ENCODE data around the gene GIT1. TPM values are rescaled to one million over a fixed set of nuclear protein-coding genes. Genes with fewer than 3 reads are reported as not detected.

Gene GIT1
- total RNA-seq, 1 donor from 2014 or later = 33.0 TPM

DNA sequence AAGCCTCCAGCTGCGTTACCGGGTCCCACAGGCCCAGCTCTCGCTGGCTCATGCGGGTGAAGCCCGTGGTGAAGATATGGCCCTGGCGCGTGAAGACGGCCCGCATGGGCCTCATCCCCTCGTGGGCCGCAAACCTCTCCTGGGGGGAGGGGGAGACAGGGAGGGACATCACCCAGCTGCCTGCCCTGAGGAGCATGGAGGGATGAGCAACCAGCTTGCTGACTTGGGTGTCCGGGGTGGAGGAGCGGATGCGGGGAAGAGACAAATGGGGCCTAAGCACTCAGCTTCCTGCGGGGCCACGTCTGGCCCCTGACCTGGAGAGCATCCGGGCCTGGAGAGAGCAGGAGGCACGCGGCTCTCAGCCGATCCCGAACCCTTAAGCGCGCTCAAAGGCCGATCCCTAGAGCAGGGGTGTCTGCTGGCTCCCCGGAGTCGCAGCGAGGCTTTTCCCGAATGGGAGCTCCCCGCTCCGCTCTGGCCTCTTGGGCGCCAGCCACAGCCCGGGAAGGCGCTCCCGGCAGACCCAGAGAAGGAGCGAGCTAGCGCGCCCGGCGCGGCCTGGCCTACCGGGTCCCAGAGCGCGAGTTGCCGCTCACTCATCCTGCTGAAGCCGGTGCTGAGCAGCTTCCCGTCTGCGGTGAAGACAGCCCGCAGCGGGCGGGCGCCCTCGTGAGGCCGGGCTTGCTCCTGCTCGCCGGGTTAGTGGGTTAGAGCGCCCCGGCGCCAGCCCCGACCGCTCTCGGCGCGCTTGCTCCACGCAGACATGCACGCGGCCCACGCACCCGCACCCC is 28.2 kb upstream of the GIT1 start:
- DNase-seq (ENCODE audit: missing footprints) = peak; percentile 94

DNA sequence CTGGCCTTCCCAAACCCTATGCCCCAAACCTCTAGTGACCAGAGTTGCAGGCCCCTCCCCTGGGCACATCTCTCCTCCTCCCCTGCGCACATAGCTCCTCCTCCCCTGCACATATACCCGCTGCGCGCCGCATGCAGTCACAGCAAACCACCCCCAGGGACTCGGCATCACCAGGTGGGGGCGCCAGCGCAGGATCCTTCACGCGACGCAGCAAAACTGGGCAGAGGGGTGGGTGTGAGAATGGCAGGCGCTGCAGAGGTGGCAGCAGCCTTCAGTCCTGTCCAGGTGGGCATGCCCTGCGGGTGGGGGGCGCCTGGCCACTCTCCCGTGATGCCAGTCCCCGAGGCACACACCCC is 27.7 kb upstream of the GIT1 start:
- intact Hi-C loops (cut with DNase I) = loop anchor here (5.0 to 10.0 kb wide), 2 partner anchors 35 to 318 kb away; partner anchors contain the start of gene SSH2
- DNase-seq (ENCODE audit: missing footprints) (peak; percentile 89), ATAC-seq (no peak)

More for the DNA sequence above, 28.2 kb upstream of the GIT1 start:
- ATAC-seq = no peak
- intact Hi-C loops (cut with DNase I) = loop anchor here (5.0 to 10.0 kb wide), 2 partner anchors 35 to 317 kb away; partner anchors contain the start of gene SSH2

DNA sequence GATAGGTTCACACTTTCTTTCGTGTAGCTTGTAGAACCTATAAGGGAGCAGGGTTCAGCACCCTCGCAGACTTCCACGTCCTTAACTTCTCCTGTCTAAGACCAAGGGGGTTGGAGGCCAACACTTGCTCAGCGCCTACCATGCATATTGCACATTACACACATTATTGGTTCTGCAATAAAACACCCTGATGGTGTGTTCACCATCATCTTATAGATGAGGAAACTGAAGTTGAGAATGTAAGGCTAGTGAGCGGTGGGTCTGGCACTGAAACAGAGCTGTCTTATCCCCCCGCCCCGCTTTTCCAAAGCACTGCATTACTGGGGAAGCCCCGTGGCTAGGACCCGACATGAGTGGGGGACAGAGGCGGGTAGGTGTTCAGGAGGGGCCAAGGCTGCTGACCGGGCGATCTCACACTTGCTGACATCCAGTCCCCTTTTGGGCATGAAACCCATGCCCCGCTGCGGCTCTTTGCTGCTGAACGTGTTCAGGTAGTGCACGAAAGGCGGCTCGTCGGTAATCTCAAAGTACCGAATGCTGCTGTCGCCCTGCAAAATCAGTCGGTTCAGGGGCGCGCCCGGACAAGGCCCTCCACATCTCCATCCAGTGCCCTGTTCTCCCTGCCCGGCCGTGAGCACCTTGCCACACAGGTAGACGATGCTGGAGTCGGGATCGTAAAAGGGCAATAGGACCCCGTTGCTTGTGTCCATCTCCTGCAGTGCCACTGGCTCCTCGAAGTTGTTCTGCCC is 27.0 kb upstream of the GIT1 start:
- no peak for ATAC-seq
- DNase-seq (ENCODE audit: missing footprints) = no peak
- intact Hi-C loops (cut with DNase I) = loop anchor here (5.0 to 10.0 kb wide), 2 partner anchors 34 to 318 kb away; partner anchors contain the start of gene SSH2

DNA sequence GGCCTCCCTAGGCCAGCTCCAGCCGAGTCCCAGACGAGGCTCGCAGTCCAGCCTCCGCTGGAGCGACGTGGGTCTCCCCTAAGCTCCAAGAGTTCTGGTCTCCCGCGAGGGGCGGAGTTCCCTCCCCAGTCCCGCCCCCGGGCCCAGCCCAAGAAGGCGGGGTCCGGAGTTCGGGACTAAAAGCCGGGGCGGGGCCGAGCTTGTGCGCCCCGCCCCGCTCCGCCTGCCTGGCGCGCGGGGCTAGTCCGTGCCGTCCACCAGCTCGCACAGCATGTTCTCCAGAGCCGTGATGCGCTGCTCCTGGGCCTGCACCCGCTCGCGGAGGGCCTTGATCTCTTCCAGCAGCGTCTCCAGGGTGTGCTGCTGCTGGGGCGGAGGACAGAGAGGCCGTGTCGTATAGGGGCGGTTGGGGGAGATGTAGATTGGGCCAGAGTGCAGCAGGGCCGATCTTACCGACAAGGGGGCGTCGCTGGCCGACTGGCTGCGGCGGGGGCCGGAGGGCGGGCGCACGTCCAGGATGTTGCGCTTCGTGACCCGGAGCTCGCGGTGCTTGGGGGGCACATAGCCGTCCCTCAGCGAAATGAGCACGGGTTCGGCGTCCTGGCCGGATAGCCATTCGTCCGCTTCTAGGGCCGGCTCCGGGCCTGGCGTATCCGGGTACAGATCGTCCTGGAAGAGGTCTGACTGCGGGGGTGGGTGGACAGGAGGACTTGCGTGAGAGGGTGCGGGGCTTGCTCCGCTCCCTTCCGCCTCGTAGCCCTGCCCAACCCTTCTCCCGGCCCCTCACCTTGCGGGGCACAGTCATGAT is 26.2 kb upstream of the GIT1 start:
- intact Hi-C loops (cut with DNase I) = loop anchor here (5.0 to 10.0 kb wide), 2 partner anchors 33 to 319 kb away; partner anchors contain the start of gene SSH2
- ATAC-seq (peak; percentile 73), DNase-seq (ENCODE audit: missing footprints) (peak; percentile 93)

DNA sequence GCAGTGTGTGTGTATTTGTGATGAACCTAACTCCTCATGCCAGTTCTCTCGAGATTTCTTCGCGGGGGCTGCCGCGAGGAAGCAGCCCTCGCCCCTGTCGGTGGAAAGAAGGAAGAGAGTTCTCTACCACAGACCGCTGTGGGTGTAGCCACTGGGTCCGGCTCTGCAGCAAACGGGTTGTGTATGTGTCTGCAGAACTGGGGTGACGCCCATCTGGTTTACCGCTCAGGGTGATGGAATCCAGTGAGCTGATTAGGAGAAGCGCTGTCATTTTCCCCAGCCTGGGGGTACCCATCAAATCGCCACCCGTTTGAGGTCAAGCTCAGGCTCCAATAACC is 25.6 kb upstream of the GIT1 start:
- intact Hi-C loops (cut with DNase I) = loop anchor here (5.0 to 10.0 kb wide), 2 partner anchors 33 to 320 kb away; partner anchors contain the start of gene SSH2
- DNase-seq (ENCODE audit: missing footprints) (no peak), ATAC-seq (no peak)

DNA sequence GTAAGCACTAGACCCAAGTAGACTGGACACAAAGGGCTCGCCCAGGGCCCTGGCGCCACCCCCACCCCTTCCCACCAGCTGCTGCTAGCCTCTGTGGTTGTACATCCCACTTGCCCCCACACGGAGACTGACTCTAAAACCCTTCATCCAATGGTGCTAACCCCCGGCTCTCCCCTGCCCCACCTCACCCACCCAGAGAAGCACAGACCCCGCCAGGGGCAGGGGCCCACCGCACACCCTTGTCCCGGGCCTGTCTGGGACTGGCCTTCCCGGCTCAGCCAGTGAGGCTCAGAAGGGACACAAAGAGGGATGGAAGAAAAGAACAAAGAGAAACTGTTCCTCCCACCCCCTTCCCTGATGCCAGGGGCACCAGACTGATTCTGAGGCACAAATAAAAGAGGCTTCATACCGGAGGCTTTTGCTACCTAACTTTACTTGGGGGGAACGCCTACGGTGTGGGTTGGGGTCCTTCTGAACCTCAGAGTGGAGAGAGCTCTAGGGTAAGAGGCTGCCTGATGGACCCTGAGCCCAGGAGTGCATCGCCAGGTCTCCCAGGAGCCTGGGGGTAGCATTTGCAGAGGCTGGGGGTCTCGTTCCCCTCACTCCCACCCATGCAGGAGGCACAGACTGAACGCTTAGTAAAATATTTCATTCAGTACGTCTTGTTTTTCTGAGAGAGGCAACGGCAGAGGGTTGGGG is 25.1 kb upstream of the GIT1 start:
- no peak for DNase-seq (ENCODE audit: missing footprints)
- no peak for ATAC-seq
- intact Hi-C loops (cut with DNase I) = loop anchor here (5.0 to 10.0 kb wide), 2 partner anchors 32 to 320 kb away; partner anchors contain the start of gene SSH2

DNA sequence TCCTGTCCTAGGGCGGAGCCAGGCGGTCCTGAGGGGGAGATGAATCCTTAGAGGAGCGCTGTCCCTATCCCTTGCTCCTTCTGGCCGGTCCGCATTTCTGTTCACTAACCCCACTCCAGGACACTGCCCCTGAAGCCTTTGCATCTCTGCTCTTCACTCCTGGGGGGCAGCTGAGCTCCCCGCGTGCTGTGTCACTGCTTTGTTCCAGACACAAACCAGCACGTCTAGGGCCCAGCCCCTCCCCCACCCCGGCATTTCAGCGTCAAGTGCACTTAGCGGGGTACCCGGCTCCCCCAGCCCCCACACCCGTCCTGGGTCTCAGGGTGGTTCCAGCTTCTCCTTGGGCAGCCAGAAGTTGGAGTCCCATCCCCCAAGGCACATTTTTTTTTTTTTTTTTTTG is 24.4 kb upstream of the GIT1 start:
- intact Hi-C loops (cut with DNase I) = loop anchor here (2.0 to 10.0 kb wide), 2 partner anchors 23 to 321 kb away; partner anchors contain the start of gene SSH2
- DNase-seq (ENCODE audit: missing footprints) (no peak), ATAC-seq (no peak)

DNA sequence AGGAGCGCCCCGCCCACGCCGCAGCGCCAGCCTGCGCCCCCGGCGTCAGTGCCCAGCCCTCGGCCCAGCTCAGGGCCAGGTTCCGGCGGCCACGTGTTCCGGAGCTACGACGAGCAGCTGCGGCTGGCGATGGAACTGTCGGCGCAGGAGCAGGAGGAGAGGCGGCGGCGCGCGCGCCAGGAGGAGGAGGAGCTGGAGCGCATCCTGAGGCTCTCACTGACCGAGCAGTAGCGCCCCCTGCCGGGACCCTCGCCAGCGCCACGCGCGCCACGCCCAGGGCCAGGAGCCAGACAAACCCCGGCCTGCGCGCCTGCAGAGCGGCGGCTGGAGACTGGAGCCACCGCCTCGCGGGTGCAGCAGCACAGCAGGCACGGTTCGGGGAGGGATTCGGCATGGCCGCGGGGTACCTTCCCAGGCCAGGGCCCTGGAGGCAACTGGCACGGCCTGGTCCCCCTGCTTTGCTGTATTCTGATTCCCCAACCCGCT is 23.9 kb upstream of the GIT1 start:
- DNase-seq (ENCODE audit: missing footprints) (peak; percentile 97), ATAC-seq (peak; percentile 72)
- intact Hi-C loops (cut with DNase I) = loop anchor here (2.0 to 10.0 kb wide), 2 partner anchors 23 to 321 kb away; partner anchors contain the start of gene SSH2

DNA sequence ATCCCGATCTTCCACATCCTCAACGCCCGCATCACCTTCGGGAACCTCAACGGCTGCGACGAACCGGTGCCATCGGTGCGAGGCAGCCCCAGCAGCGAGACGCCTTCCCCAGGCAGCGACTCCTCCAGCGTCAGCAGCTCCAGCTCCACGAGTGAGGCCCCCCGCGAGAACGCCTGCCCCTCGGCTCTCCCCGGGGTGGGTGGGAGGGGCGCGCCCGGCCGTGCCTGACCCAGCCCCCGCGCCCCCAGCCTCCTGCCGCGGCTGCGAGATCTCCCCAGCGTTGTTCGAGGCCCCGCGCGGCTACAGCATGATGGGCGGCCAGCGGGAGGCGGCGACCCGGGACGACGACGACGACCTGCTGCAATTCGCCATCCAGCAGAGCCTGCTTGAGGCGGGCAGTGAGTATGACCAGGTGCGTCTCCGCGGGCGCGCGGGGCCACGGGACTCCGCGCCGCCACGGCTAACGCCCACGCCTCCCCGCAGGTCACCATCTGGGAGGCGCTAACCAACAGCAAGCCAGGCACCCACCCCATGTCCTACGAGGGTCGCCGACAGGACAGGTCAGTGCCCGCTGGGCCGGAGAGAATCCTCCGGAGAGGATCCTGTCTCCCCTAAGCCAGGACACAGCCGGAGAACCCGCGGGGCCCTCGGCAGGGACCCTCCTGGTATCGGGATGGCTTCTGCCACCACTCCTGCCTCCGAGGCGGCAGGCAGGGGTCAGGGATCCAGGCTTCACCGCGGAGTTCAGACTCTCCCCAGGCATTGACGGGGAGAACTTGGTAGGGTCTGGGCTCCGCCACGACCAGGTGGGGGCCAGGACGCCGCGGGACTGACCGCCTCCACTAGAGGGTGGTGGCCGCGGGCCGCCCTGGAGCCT is 23.2 kb upstream of the GIT1 start:
- ATAC-seq (no peak), DNase-seq (ENCODE audit: missing footprints) (no peak)
- intact Hi-C loops (cut with DNase I) = loop anchor here (2.0 to 10.0 kb wide), 2 partner anchors 22 to 322 kb away; partner anchors contain the start of gene SSH2

DNA sequence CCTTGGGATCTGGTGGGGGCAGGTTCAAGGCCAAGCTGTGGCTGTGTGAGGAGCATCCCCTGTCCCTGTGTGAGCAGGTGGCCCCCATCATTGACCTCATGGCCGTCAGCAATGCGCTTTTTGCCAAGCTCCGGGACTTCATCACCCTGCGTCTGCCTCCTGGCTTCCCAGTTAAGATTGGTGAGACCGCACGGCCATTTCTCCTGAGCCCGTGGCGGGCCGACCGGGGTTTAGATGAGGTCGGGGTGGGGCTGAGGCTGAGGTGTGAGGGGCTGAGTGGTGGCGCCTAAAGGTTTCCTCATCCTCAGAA is 22.6 kb upstream of the GIT1 start:
- ATAC-seq (no peak), DNase-seq (ENCODE audit: missing footprints) (peak; percentile 63)
- intact Hi-C loops (cut with DNase I) = loop anchor here (2.0 to 10.0 kb wide), 2 partner anchors 21 to 323 kb away; partner anchors contain the start of gene SSH2

DNA sequence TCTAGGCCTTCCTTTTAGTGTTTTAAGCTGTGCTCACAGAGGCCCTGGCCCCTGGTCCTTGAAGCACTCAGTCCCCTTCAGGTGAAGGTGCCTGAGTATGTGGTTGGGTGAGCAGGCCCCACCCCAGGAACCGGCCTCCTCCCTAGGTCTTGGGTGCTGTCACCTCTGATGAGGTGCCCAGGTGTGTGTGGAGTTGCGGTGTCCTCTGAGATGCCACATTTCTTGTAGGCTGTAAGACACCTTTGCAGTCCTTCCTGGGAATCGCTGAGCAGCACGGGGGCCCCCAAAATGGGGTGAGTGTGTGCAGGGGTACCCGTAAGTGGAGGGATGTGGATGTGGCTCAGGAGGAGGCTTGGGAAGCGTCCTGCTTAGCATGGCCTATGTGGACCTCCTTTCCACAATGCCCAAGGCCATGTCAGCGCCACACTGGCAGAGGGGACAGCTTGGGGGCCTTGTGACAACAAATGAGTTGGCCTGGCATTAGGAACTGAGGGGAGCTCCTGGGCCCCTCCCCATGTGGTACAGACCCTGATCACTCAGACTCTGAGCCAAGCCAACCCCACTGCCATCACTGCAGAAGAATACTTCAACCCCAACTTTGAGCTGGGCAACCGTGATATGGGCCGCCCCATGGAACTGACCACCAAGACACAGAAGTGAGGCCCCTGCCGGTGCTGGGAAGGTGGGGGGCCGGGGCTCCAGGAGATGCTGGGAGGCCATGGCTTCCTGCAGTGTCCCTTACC is 22.1 kb upstream of the GIT1 start:
- DNase-seq (ENCODE audit: missing footprints) (no peak), ATAC-seq (no peak)
- intact Hi-C loops (cut with DNase I) = loop anchor here (2.0 to 10.0 kb wide), 2 partner anchors 21 to 323 kb away; partner anchors contain the start of gene SSH2

DNA sequence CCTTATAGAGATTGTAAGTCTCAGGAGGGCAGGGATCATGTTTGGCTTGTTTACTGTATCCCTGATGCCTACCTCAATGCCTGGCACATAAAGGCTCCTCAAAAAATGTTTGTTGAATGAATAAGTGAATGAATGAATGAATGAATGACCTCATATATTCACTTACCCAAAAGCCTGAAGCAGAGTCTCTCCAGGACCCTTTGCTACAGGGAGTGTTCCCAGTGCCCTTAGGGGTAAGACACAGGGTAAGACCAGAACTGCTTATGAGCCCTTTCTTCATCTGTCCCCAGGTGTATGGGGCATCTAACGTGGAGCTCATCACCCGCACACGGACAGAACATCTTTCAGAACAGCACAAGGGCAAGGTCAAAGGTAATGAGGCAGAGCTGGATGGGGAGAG is 20.9 kb upstream of the GIT1 start:
- no peak for DNase-seq (ENCODE audit: missing footprints)
- no peak for ATAC-seq
- intact Hi-C loops (cut with DNase I) = loop anchor here (10.0 kb wide), 1 partner anchor 324 kb away; the partner anchor contains the start of gene SSH2

DNA sequence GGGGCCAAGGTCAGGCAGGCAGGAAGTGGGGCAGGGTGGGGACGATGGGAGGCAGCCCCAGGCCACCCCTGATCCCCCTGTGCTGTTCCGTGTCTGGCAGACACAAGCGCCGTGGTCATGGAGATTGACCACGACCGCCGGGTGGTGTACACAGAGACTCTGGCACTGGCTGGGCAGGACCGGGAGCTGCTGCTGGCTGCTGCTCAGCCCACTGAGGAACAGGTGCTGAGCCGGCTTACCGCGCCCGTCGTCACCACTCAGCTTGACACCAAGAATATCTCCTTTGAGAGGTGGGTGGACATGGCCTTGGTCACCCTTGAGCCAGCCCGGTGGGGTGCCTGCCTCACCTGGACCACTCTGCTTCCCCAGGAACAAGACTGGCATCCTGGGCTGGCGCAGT is 19.5 kb upstream of the GIT1 start:
- ATAC-seq (no peak), DNase-seq (ENCODE audit: missing footprints) (peak; percentile 62)
- intact Hi-C loops (cut with DNase I) = no loop called here

DNA sequence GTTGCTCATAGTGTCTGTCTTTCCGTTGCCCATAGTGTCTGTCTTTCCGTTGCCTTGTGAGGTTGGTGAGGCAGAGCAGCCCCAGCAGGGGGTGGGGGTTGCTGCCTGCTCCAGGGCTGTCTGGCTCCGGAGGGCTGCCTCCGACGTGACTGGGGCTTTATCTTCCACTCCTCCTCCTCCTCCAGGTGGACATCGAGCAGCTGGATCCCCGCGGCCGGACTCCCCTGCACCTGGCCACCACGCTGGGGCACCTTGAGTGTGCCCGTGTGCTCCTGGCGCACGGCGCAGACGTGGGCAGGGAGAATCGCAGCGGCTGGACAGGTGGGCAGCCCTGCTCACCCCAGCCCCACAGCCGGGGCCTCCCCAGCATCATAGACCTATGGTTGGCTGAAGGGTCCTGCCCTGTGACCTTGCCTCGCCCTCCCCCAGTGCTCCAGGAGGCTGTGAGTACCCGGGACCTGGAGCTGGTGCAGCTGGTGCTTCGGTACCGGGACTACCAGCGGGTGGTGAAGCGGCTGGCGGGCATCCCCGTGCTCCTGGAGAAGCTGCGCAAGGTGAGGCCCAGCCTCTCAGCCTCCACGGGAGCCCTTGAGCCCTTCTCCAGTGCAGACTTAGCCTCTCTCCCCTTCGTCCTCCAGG is 18.2 kb upstream of the GIT1 start:
- ATAC-seq (no peak), DNase-seq (ENCODE audit: missing footprints) (peak; percentile 45)
- intact Hi-C loops (cut with DNase I) = no loop called here

DNA sequence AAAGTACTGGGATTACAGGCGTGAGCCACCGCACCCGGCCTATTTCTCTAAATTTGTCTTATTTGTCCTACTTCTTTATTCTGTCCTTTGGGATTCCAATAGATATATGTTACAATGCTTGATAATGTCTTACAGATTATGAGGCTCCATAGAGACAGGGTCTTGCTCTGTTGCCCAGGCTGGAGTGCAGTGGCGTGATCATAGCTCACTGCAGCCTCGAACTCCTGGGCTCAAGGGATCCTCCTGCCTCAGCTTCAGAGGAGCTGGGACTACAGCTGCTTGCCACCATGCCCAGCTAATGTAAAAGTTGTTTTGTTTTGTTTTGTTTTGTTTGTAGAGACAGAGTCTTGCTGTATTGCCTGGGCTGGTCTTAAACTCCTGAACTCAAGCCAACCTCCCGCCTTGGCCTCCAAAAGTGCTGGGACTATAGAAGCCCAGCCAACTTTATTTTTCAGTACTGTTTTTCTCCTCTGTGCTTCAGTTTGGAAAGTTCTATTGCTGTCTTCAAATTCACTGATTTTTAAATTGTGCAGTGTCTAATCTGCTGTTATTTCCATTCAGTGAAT is 13.7 kb upstream of the GIT1 start:
- no peak for ATAC-seq
- intact Hi-C loops (cut with DNase I) = no loop called here
- DNase-seq (ENCODE audit: missing footprints) = no peak
